ENCODE measurements around the gene NANOG. TPM values are rescaled to one million over a fixed set of nuclear protein-coding genes. Genes with fewer than 3 reads are reported as not detected.
A peak's percentile ranks its signal among the peaks of the same experiment; 100 is the strongest.
"Not testable (repeated sequence)": the region's sequence is repeated elsewhere in the genome, so short reads cannot be mapped to it uniquely, and the experiment has no call there.

The NANOG gene
- total RNA-seq, 1 donor from 2014 or later = not detected

GRCh38 chr12:7801460-7801859, 12.3 kb downstream of the NANOG start:
- Histone ChIP-seq H3K9me3 (no peaks in the 10 kb centered on the region), H3K4me1 (no peaks in the 10 kb centered on the region), H3K4me3 (no peak overlapping the region), H3K27ac (no peak overlapping the region), H3K27me3 (no peaks in the 10 kb centered on the region), H3K36me3 (no peaks in the 10 kb centered on the region)
- DNase-seq = no peak
- intact Hi-C loops (cut with DNase I) = no loop called here
- no peak for TF ChIP-seq CTCF (IDR thresholded peaks at IDR 0.05)
- no peak for ATAC-seq

GRCh38 chr12:7806319-7806718, 17.1 kb downstream of the NANOG start:
- H3K27ac ChIP-seq; H3K27me3 ChIP-seq; ATAC-seq; H3K9me3 ChIP-seq; intact Hi-C loops (cut with DNase I); H3K4me3 ChIP-seq; DNase-seq; H3K36me3 ChIP-seq; H3K4me1 ChIP-seq: not testable (repeated sequence)

GRCh38 chr12:7806863-7807487, 17.8 kb downstream of the NANOG start:
- Histone ChIP-seq H3K4me3 (no peak overlapping the region), H3K27ac (no peak overlapping the region), H3K27me3 (no peaks in the 10 kb centered on the region), H3K9me3 (no peaks in the 10 kb centered on the region), H3K36me3 (no peaks in the 10 kb centered on the region), H3K4me1 (no peaks in the 10 kb centered on the region)
- peak; percentile 74 for DNase-seq
- peak; percentile 95 for ATAC-seq
- peak; percentile 94 for TF ChIP-seq CTCF (IDR thresholded peaks at IDR 0.05)
- intact Hi-C loops (cut with DNase I) = no loop called here

GRCh38 chr12:7825754-7826153, 36.6 kb downstream of the NANOG start:
- H3K27ac ChIP-seq; H3K9me3 ChIP-seq; H3K36me3 ChIP-seq; H3K4me3 ChIP-seq; DNase-seq; H3K27me3 ChIP-seq; intact Hi-C loops (cut with DNase I); H3K4me1 ChIP-seq: not testable (repeated sequence)
- ATAC-seq = peak; percentile 84

- H3K4me1 ChIP-seq; H3K4me3 ChIP-seq; H3K9me3 ChIP-seq; H3K27ac ChIP-seq; H3K27me3 ChIP-seq; intact Hi-C loops (cut with DNase I); DNase-seq; H3K36me3 ChIP-seq; ATAC-seq: not testable (repeated sequence)
Measured at GRCh38 chr12:7829737-7830136, 40.5 kb downstream of the NANOG start.

DNA sequence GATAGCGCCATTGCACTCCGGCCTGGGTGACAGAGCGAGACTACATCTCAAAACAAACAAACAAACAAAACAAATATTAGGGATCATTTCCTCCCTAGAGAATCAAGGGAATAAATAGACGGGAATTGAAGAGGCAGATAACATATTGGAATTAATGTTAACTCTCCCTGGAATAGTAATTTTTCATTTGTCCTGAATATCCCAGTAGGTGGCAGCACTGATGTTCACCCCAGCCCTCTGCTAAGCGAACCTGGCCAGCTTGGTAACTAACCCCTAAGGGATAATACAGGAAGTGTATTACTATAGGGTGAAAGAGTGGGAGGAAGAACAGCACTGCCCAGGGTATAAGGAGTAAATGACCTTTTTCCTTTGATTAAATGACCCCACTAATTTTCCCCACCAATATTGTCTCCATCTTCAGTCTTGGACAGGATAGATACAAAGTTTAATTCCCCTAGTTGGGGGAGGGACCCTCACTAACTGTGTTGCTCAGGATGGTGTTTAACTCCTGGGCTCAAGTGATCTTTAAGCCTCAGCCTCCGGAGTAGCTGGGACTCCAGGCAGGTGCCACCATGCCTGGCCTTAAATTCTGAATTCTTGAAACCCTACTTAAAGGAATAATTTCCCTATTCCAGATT, 43.0 kb downstream of the NANOG start:
- DNase-seq (no peak), ATAC-seq (peak; percentile 94)
- H3K4me1 ChIP-seq = no peaks in the 10 kb centered on the region
- no peaks in the 10 kb centered on the region for H3K36me3 ChIP-seq
- no peaks in the 10 kb centered on the region for H3K9me3 ChIP-seq
- H3K27me3 ChIP-seq = peaks cover 6% of the 10 kb centered on the region
- TF ChIP-seq CTCF (IDR thresholded peaks at IDR 0.05) = peak; percentile 49
- H3K4me3 ChIP-seq = no peak overlapping the region
- intact Hi-C loops (cut with DNase I) = no loop called here
- no peak overlapping the region for H3K27ac ChIP-seq

DNA sequence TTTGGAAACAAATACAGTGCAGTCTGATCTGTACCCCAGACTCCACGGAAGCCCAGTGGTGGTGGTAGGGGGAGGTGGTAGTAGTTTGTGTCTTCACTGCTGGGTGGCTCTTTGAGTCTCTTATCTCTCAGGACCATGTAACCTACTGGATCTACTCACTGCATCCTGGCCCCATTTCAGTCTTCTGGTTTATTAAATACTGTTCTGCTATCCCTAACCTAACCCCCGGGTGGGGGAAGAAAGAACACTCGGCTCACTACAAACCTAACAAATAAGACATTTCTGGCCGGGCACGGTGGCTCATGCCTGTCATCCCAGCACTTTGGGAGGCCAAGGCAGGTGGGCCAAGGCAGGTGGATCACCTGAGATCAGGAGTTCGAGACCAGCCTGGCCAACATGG, 44.0 kb downstream of the NANOG start:
- intact Hi-C loops (cut with DNase I) = not testable (repeated sequence)

More for the DNA sequence above, 44.0 kb downstream of the NANOG start:
- ATAC-seq, H3K9me3 ChIP-seq, H3K36me3 ChIP-seq, H3K4me3 ChIP-seq, H3K27me3 ChIP-seq, H3K27ac ChIP-seq, DNase-seq, H3K4me1 ChIP-seq: not testable (repeated sequence)

All from upper lobe of right lung (tissue), 1 donor.